Common myeloid progenitor, CD34-positive (primary cell): ENCODE results near the gene CMTR1.

Source experiments
- CTCF ChIA-PET: fragments of 350-600 bp; sonication (Branson Sonifier 250); formaldehyde crosslinking; loops from one replicate; lab custom pipeline; 2021; ENCODE audit warnings: antibody characterized with exemption; lab: Charles Lee
- POLR2A ChIA-PET: fragments of 350-600 bp; sonication (Branson Sonifier 250); formaldehyde crosslinking; loops from one replicate; lab custom pipeline; 2021; ENCODE audit warnings: antibody characterized with exemption; lab: Charles Lee
- DNase-seq, 3 donors: peaks; one replicate each; pipeline versions ENCODE4 v3.0.0 to v3.0.0-alpha.2; 2013
- H3K27ac ChIP-seq, 2 experiments: 1 replicate in 1 of 2; 2 replicates in 1 of 2; pipeline ENCODE4 v1.7.0; 2013; ENCODE audit warnings: inconsistent platforms in 2 of 2, low read length in 2 of 2, mild to moderate bottlenecking in 2 of 2, low read depth in 1 of 2, moderate library complexity in 1 of 2; ENCODE audit not compliant: severe bottlenecking in 2 of 2, insufficient read depth in 1 of 2, poor library complexity in 1 of 2
- H3K27me3 ChIP-seq, 5 experiments: replicated peaks in 2 of 5; 1 replicate in 3 of 5; 2 replicates in 2 of 5; pipeline versions ENCODE4 v1.6.1 to v1.7.0; 2013; ENCODE audit warnings: low read length in 4 of 5, mild to moderate bottlenecking in 2 of 5, moderate library complexity in 2 of 5, inconsistent platforms in 1 of 5; ENCODE audit not compliant: insufficient read depth in 5 of 5, control insufficient read depth in 4 of 5
- H3K36me3 ChIP-seq, 4 experiments: 1 replicate in 2 of 4; 2 replicates in 2 of 4; pipeline versions ENCODE4 v1.6.1 to v1.7.0; 2013; ENCODE audit warnings: low read length in 3 of 4, control low read depth in 1 of 4, mild to moderate bottlenecking in 1 of 4; ENCODE audit not compliant: control insufficient read depth in 4 of 4, insufficient read depth in 4 of 4
- H3K4me1 ChIP-seq, 4 experiments: 1 replicate in 3 of 4; 2 replicates in 1 of 4; pipeline versions ENCODE4 v1.6.1 to v1.7.1; 2013; ENCODE audit warnings: low read length in 3 of 4, mild to moderate bottlenecking in 3 of 4, control low read depth in 1 of 4, inconsistent platforms in 1 of 4, moderate library complexity in 1 of 4; ENCODE audit not compliant: control insufficient read depth in 4 of 4, insufficient read depth in 4 of 4; ENCODE audit errors: control extremely low read depth in 1 of 4
- H3K4me3 ChIP-seq, 7 experiments: 1 replicate in 4 of 7; 2 replicates in 3 of 7; pipeline versions ENCODE4 v1.5.1 to v1.7.0; 2013; ENCODE audit warnings: mild to moderate bottlenecking in 7 of 7, low read length in 6 of 7, moderate library complexity in 6 of 7, inconsistent platforms in 2 of 7, low read depth in 2 of 7, control low read depth in 1 of 7; ENCODE audit not compliant: insufficient read depth in 4 of 7, control insufficient read depth in 1 of 7; ENCODE audit errors: extremely low read depth in 1 of 7
- H3K9me3 ChIP-seq, 5 experiments: 1 replicate in 4 of 5; 2 replicates in 1 of 5; pipeline versions ENCODE4 v1.6.1 to v1.7.1; 2013; ENCODE audit warnings: low read length in 4 of 5, mild to moderate bottlenecking in 2 of 5, inconsistent platforms in 1 of 5, low read depth in 1 of 5, moderate library complexity in 1 of 5; ENCODE audit not compliant: control insufficient read depth in 4 of 5, insufficient read depth in 2 of 5; ENCODE audit errors: control extremely low read depth in 1 of 5
- WGBS: methylation state at CpG from one replicate; pipeline ENCODE4 v1.1.5; 2013; ENCODE audit not compliant: insufficient coverage; 5-methylcytosine and 5-hydroxymethylcytosine counted together

Gene CMTR1

DNA sequence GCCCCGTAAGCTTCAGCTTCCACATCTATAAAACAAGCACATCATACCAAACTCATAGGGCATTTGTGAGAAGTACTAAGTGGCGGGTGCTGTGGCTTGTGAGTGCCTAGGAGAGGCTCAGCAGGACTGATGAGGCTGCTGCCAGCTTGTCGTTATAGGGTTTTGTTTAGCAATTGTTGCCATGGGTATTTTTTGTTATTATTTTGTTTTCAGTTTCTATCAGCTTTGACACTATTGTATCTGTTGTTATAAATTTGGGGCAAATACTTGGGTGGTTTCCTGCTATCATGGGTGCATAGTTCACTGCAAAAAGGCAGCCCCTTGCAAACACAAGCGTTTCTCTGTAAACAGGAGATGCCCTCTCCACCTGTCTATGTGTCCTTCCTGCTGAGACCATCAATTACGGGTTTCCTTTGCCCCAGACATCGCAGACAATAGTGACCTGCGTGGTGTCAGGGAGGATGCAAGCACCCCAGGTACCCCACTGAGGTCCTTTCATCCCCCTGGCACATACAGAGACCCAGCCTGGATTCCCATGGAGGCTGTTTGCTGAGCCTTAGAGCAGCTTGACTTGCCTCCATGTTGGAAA is 69.8 kb downstream of the CMTR1 start:
- WGBS, result 62% methylated on average over 4 of the region's 7 CpGs
- POLR2A ChIA-PET, result no interaction called here
- DNase-seq, result peak in 2 of 3 donors; percentile 84 to 86
- CTCF ChIA-PET, result interaction anchor here (1.3 to 2.4 kb wide), 5 partner anchors 10 to 64 kb away, joined by 3 to 8 read pairs (median 5); no protein-coding TSS in a partner anchor
- Histone ChIP-seq H3K9me3 (no peaks in the 10 kb centered on the region), H3K27me3 (no peaks in the 10 kb centered on the region), H3K4me3 (no peak overlapping the region), H3K27ac (peak overlapping the region; percentile 5 to 78), H3K4me1 (peaks cover 25 to 55% (median 43%) of the 10 kb centered on the region in 4 experiments), H3K36me3 (no peaks in the 10 kb centered on the region)

DNA sequence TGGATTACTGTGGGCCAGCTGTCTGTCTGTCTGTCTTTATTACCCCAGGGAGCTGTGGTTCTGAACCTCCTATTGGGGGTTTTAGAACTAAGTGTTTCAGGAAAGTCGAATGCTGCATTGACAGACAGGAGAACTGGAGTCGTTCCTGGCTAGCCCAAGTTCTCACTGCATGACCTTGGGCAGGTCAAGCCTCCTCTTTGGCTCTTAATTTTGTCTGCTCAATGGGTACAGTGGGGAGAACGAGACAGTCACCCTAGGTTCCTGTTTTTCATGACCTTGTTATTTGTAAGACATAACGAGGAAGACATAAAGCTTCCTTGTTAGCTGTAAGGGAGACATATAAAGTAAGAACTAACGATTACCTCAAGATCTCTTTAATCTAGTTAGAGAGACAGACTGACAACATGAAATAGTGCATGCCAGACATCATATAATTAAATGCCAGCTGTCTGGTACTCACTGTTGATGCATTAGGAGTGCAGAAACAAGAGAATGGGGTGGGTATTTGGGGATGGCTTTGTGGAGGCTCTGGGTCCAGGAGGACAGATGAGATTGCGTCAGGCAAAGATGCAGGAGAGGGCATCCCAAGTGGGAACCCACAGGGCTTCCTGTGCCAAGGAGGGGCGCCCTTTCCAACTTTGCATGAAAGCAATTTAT is 70.4 kb downstream of the CMTR1 start:
- CTCF ChIA-PET, result interaction anchor here (0.6 to 1.5 kb wide), 5 partner anchors 9 to 220 kb away, joined by 3 to 6 read pairs (median 3); no protein-coding TSS in a partner anchor

DNA sequence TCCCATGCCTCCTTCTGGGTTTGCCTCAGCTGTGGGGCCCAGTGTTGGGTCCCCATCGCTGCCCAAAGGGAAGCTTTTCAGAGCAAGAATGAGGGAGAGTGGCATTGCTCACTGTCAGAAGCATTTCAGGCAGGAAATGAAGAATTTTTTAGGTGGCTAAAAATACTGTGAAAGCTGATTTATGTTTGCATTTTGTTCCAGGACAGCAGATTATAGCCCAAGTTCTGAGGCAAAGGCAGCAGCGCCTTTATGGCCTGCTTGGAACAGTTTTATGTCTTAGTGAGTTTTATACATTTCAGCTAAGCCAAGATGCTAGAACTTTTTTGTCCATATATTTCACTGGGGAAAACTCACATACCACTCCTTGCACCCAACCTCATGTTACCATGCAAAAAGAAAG is 71.0 kb downstream of the CMTR1 start:
- H3K9me3 ChIP-seq, result no peaks in the 10 kb centered on the region
- POLR2A ChIA-PET, result no interaction called here
- H3K36me3 ChIP-seq, result no peaks in the 10 kb centered on the region
- no CpG with 5 or more reads among the region's 2 CpGs for WGBS
- H3K4me3 ChIP-seq, result no peak overlapping the region
- H3K4me1 ChIP-seq, result peaks cover 24 to 52% (median 42%) of the 10 kb centered on the region in 4 experiments
- H3K27ac ChIP-seq, result no peak overlapping the region
- CTCF ChIA-PET, result interaction anchor here (0.6 to 1.5 kb wide), 5 partner anchors 9 to 220 kb away, joined by 3 to 6 read pairs (median 3); no protein-coding TSS in a partner anchor
- H3K27me3 ChIP-seq, result no peaks in the 10 kb centered on the region
- DNase-seq, result no peak

More for the DNA sequence above, 70.4 kb downstream of the CMTR1 start:
- peaks cover 25 to 55% (median 43%) of the 10 kb centered on the region in 4 experiments for H3K4me1 ChIP-seq
- POLR2A ChIA-PET, result no interaction called here
- WGBS, result 72% methylated on average over 4 of the region's 7 CpGs
- H3K27ac ChIP-seq, result peak overlapping the region in 1 of 2 experiments; percentile 78
- H3K27me3 ChIP-seq, result no peaks in the 10 kb centered on the region
- H3K4me3 ChIP-seq, result no peak overlapping the region
- no peaks in the 10 kb centered on the region for H3K36me3 ChIP-seq
- H3K9me3 ChIP-seq, result no peaks in the 10 kb centered on the region
- peak in 2 of 3 donors; percentile 40 to 44 for DNase-seq

DNA sequence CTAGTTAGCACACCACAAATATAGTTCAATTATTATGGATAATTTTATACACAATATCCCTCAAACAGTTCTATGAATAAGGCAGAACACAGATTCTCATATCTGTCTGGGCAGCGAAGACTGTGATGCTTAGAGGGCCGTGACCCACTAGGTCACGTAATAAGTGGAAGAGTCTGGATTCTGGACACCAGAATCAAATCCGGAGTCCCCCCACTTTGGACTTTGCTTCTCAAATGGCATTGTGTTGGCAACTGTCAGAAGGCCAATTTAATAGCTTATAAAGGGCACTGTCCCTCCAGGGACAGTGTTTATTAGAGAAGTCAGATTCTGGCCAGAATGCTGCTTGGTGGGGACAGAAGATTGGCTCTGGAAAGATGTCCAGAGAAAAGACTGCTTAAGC is 73.5 kb downstream of the CMTR1 start:
- CTCF ChIA-PET, result interaction anchor here (0.5 to 1.2 kb wide), 2 partner anchors 10 to 148 kb away, joined by 3 read pairs; no protein-coding TSS in a partner anchor
- POLR2A ChIA-PET, result no interaction called here
- peaks cover 20 to 34% (median 32%) of the 10 kb centered on the region in 4 experiments for H3K4me1 ChIP-seq

DNA sequence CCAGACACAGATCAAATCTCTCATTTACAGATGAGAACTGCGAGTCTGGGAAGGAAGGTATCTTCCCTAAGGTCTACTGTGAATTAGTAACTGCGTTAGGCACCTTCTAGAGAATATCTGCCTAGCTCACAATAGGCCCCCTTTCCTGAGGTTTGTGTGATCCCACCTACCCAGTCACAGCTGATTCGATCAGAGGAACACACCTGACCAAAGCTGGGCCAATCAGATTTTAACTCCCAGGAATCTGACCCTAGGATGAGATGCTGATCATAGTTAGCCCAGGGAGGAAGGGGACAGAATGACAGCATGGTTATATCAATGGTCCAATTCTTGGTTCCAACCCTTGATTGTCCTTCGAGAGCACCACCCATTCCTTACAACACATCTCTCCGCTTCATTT is 74.1 kb downstream of the CMTR1 start:
- peaks cover 0 to 13% (median 0%) of the 10 kb centered on the region in 5 experiments for H3K27me3 ChIP-seq
- CTCF ChIA-PET, result interaction anchor here (1.2 kb wide), 1 partner anchor 9 kb away, joined by 3 read pairs; no protein-coding TSS in a partner anchor
- DNase-seq, result no peak

More for the DNA sequence above, 73.5 kb downstream of the CMTR1 start:
- Histone ChIP-seq H3K4me3 (no peak overlapping the region), H3K36me3 (no peaks in the 10 kb centered on the region), H3K27me3 (peaks cover 0 to 7% (median 0%) of the 10 kb centered on the region in 5 experiments), H3K27ac (no peak overlapping the region), H3K9me3 (no peaks in the 10 kb centered on the region)
- whole genome bisulfite sequencing, result 72% methylated on average over 4 of the region's 4 CpGs
- no peak for DNase-seq

DNA sequence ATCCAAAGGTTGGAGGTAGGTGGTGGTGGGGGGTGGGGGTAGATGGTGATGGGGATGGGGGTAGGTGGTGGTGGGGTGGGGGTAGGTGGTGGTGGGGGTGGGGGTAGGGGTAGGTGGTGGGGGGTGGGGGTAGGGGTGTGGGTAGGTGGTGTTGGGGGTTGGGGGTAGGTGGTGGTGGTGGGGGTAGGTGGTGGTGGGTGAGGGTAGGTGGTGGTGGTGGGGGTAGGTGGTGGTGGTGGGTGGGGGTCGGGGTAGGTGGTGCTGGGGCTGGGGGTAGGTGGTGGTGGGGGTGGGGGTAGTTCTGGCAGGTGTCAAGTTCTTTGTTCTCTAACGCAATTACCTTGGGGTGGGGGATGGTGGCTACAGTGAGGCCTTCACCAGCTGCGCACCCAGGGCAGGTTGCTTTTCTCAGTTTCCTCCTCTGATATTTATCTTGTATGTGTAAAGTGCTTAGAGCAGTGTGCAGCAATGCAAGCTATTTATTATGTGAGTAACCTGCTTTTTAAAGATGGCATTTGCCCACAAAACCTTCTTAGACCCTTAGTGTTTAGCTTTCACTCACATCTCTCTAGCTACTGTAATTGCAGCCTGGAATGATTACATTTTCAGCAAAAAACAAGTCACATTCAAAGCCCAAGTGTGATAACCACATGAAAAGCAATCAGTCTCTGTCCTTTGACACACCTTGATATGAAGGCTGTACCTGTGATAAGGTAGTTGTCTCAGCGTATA is 74.8 kb downstream of the CMTR1 start:
- H3K9me3 ChIP-seq, result no peaks in the 10 kb centered on the region
- peaks cover 0 to 21% (median 0%) of the 10 kb centered on the region in 5 experiments for H3K27me3 ChIP-seq
- WGBS, result no CpG with 5 or more reads among the region's 4 CpGs
- no peak overlapping the region for H3K27ac ChIP-seq
- ChIA-PET CTCF (interaction anchor here (0.7 to 1.2 kb wide), 3 partner anchors 9 to 58 kb away, joined by 3 to 4 read pairs (median 3); no protein-coding TSS in a partner anchor), POLR2A (no interaction called here)
- no peaks in the 10 kb centered on the region for H3K36me3 ChIP-seq
- H3K4me3 ChIP-seq, result no peak overlapping the region
- peaks cover 10 to 20% (median 18%) of the 10 kb centered on the region in 4 experiments for H3K4me1 ChIP-seq
- no peak for DNase-seq

More for the DNA sequence above, 74.1 kb downstream of the CMTR1 start:
- H3K9me3 ChIP-seq, result no peaks in the 10 kb centered on the region
- H3K4me1 ChIP-seq, result peaks cover 14 to 28% (median 26%) of the 10 kb centered on the region in 4 experiments
- POLR2A ChIA-PET, result interaction anchor here (0.6 kb wide), 1 partner anchor 892 kb away, joined by 3 read pairs; no protein-coding TSS in a partner anchor
- no peaks in the 10 kb centered on the region for H3K36me3 ChIP-seq
- H3K4me3 ChIP-seq, result no peak overlapping the region
- no peak overlapping the region for H3K27ac ChIP-seq
- WGBS, result 100% methylated on average over 3 of the region's 5 CpGs
